A673 (cell line): ENCODE data around the gene PSMA5. TPM values are rescaled to one million over a fixed set of nuclear protein-coding genes. Genes with fewer than 3 reads are reported as not detected.

ENCODE experiments used
- BruUV-seq: library from RNA; stranded (reverse); fragments of 400-500 nt; replicated peaks from 2 replicates; lab custom pipeline; 2021; lab: Mats Ljungman, UMichigan
- CTCF ChIA-PET: fragments of 300-600 bp; sonication (Branson Sonifier 250); formaldehyde crosslinking; loops from one replicate; lab custom pipeline; 2022; ENCODE audit warnings: antibody characterized with exemption; lab: Charles Lee
- POLR2A ChIA-PET: fragments of 300-600 bp; sonication (Branson Sonifier 250); formaldehyde crosslinking; loops from one replicate; lab custom pipeline; 2022; ENCODE audit warnings: antibody characterized with exemption; ENCODE audit not compliant: low non-redundant PET; lab: Charles Lee
- DNase-seq: peaks from one replicate; pipeline ENCODE4 v3.0.0-alpha.2; 2015; ENCODE audit warnings: low spot score
- H3K27ac ChIP-seq: fragments of 200-600 bp; sonication (generic); 2 replicates; pipeline ENCODE4 v1.5.1; 2016; ENCODE audit warnings: mixed run types, low read depth, mild to moderate bottlenecking, mixed read lengths, antibody characterized with exemption, low read length; ENCODE audit not compliant: poor library complexity, severe bottlenecking
- H3K27me3 ChIP-seq: fragments of 200-600 bp; sonication (generic); replicated peaks from 2 replicates; pipeline ENCODE4 v1.6.1; 2017; ENCODE audit warnings: mixed run types, low read depth, mild to moderate bottlenecking, mixed read lengths, antibody characterized with exemption, low read length; ENCODE audit not compliant: insufficient read depth, poor library complexity
- H3K36me3 ChIP-seq: fragments of 200-600 bp; sonication (generic); 2 replicates; pipeline ENCODE4 v1.6.1; 2016; ENCODE audit warnings: mixed run types, mild to moderate bottlenecking, mixed read lengths, antibody characterized with exemption, low read length; ENCODE audit not compliant: insufficient read depth, poor library complexity, severe bottlenecking
- H3K4me1 ChIP-seq: fragments of 200-600 bp; sonication (generic); 2 replicates; pipeline ENCODE4 v1.6.1; 2017; ENCODE audit warnings: mixed run types, mild to moderate bottlenecking, mixed read lengths, antibody characterized with exemption, low read length; ENCODE audit not compliant: insufficient read depth, poor library complexity, severe bottlenecking
- H3K4me3 ChIP-seq: fragments of 200-600 bp; sonication (generic); 2 replicates; pipeline ENCODE4 v1.5.1; 2016; ENCODE audit warnings: low read depth, mixed run types, mild to moderate bottlenecking, mixed read lengths, low read length; ENCODE audit not compliant: poor library complexity, severe bottlenecking
- H3K9me3 ChIP-seq: fragments of 200-600 bp; sonication (generic); 2 replicates; pipeline ENCODE4 v1.6.1; 2016; ENCODE audit warnings: mixed run types, low read depth, mild to moderate bottlenecking, mixed read lengths, antibody characterized with exemption, low read length; ENCODE audit not compliant: poor library complexity, severe bottlenecking
- EZH2 ChIP-seq: fragments of 200-600 bp; sonication (generic); IDR thresholded peaks from 2 replicates; pipeline ENCODE4 v1.6.1; 2017; ENCODE audit warnings: borderline replicate concordance, low read depth, mild to moderate bottlenecking, mixed read lengths, antibody characterized with exemption, low read length; ENCODE audit not compliant: poor library complexity, severe bottlenecking
- intact Hi-C: fragments of 100-400 bp; cut with micrococcal nuclease; formaldehyde crosslinking; loops from one replicate; pipeline ENCODE4 v1.10.0; 2022; ENCODE audit not compliant: unreplicated experiment
- total RNA-seq: library from RNA; stranded (reverse); gene quantifications from 2 replicates; pipeline ENCODE4 v1.2.3, GENCODE V29; 2021
- TF ChIP-seq, protein P1 (sequence below): fragments of 300-800, 200-600 bp; sonication (generic); conservative IDR thresholded peaks from 2 replicates; pipeline ENCODE4 v1.5.1; 2017; ENCODE audit warnings: low read depth, mild to moderate bottlenecking, antibody characterized with exemption, low read length, moderate library complexity, mixed read lengths

Gene PSMA5
- total RNA-seq, 1 experiment from 2014 or later: 201 TPM

DNA sequence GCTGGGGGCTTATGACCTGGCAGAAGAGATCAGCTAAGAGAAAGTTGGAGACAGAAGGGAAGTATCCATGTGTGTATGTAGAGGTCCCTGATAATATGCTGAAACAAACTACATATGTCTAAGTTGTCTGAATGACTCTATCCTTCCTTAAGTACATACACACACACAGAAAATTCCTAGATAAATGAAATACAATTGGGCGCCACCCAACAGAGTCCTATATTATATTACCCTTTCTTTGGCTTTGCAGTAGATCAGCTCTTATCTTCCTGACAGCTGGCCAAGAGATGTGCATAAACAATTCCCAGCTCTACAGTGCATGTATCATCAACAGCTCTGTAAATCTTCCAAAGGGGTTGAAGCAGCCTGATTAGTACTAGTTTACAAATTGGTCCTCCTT lies 68.6 kb downstream of the PSMA5 start:
- Histone ChIP-seq H3K27ac (no peak overlapping the region), H3K4me1 (no peaks in the 10 kb centered on the region), H3K9me3 (no peaks in the 10 kb centered on the region), H3K4me3 (no peak overlapping the region), H3K27me3 (no peaks in the 10 kb centered on the region), H3K36me3 (no peaks in the 10 kb centered on the region)
- ChIA-PET POLR2A (no interaction called here), CTCF (no interaction called here)
- intact Hi-C loops: no loop called here
- no TSS peak for BruUV-seq
- DNase-seq: no peak
- TF ChIP-seq, protein P1, sequence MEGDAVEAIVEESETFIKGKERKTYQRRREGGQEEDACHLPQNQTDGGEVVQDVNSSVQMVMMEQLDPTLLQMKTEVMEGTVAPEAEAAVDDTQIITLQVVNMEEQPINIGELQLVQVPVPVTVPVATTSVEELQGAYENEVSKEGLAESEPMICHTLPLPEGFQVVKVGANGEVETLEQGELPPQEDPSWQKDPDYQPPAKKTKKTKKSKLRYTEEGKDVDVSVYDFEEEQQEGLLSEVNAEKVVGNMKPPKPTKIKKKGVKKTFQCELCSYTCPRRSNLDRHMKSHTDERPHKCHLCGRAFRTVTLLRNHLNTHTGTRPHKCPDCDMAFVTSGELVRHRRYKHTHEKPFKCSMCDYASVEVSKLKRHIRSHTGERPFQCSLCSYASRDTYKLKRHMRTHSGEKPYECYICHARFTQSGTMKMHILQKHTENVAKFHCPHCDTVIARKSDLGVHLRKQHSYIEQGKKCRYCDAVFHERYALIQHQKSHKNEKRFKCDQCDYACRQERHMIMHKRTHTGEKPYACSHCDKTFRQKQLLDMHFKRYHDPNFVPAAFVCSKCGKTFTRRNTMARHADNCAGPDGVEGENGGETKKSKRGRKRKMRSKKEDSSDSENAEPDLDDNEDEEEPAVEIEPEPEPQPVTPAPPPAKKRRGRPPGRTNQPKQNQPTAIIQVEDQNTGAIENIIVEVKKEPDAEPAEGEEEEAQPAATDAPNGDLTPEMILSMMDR: no peak
- TF ChIP-seq EZH2: no peak

DNA sequence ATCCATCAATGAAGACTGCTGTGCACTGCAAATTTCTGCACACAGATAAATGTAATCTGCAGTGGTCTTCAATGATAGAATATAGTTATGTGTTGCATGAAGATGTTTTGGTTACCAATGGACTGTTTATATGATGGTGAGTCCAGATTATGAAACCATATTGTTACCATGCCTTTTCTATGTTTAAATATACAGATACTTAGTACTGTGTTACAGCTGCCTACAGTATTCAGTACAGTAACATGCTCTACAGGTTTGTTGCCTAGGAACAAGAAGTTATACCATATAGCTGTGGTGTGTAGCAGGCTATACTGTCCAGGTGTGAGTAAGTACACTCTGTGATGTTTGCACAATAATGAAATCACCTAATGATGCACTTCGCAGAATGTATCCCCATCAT lies 69.3 kb downstream of the PSMA5 start:
- no TSS peak for BruUV-seq

DNA sequence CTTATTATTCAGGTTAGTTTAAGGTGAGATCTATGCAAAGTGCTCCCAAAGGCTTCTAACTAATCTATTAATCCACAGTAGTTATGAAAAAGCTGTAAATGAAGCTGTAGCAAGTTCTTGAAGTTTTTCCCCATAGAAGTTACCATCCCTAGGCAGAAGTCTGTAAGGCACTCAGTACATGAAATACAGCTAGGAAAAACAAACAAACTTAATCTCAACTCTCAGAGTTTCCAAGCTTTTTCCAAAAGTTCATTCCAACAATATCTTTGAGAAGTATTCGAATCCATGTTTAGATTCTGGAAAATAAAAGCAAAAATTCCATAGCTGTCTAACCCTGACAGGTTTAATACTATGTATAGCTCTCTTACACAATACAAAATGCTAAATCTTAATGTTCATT lies 69.7 kb downstream of the PSMA5 start:
- no peak for DNase-seq
- POLR2A ChIA-PET: no interaction called here

More for the DNA sequence above, 69.3 kb downstream of the PSMA5 start:
- ChIA-PET CTCF (no interaction called here), POLR2A (no interaction called here)
- H3K9me3 ChIP-seq: no peaks in the 10 kb centered on the region
- H3K27me3 ChIP-seq: no peaks in the 10 kb centered on the region
- no peak overlapping the region for H3K4me3 ChIP-seq
- no peak overlapping the region for H3K27ac ChIP-seq
- no peaks in the 10 kb centered on the region for H3K36me3 ChIP-seq
- TF ChIP-seq, protein P1: no peak
- TF ChIP-seq EZH2: no peak
- DNase-seq: no peak
- no peaks in the 10 kb centered on the region for H3K4me1 ChIP-seq
- intact Hi-C loops: no loop called here

More for the DNA sequence above, 69.7 kb downstream of the PSMA5 start:
- Histone ChIP-seq H3K9me3 (no peaks in the 10 kb centered on the region), H3K27ac (no peak overlapping the region), H3K4me1 (no peaks in the 10 kb centered on the region), H3K4me3 (no peak overlapping the region), H3K36me3 (no peaks in the 10 kb centered on the region), H3K27me3 (no peaks in the 10 kb centered on the region)
- CTCF ChIA-PET: no interaction called here
- intact Hi-C loops: no loop called here
- no peak for TF ChIP-seq EZH2
- TF ChIP-seq, protein P1: no peak
- no TSS peak for BruUV-seq
